Muscle layer of duodenum (tissue), 2 donors: ENCODE data around the gene EFNA5.

Source experiments
- H3K27ac ChIP-seq: one replicate; pipeline ENCODE4 v1.7.0; 2013; ENCODE audit warnings: mild to moderate bottlenecking, low read length
- H3K27me3 ChIP-seq: one replicate; pipeline ENCODE4 v1.7.0; 2013; ENCODE audit warnings: low read depth, mild to moderate bottlenecking, control low read depth, low read length
- H3K36me3 ChIP-seq, 2 donors: one replicate each; pipeline ENCODE4 v1.7.0; 2013; ENCODE audit warnings: low read length in 2 of 2, control low read depth in 1 of 2, mild to moderate bottlenecking in 1 of 2; ENCODE audit not compliant: insufficient read depth in 2 of 2, control insufficient read depth in 1 of 2
- H3K4me1 ChIP-seq, 2 donors: one replicate each; pipeline ENCODE4 v1.7.0; 2013; ENCODE audit warnings: low read length in 2 of 2, mild to moderate bottlenecking in 2 of 2, control low read depth in 1 of 2, moderate library complexity in 1 of 2; ENCODE audit not compliant: insufficient read depth in 2 of 2, control insufficient read depth in 1 of 2
- H3K4me3 ChIP-seq, 2 donors: one replicate each; pipeline ENCODE4 v1.7.0; 2013; ENCODE audit warnings: low read length in 2 of 2, low read depth in 1 of 2, mild to moderate bottlenecking in 1 of 2
- H3K9me3 ChIP-seq, 2 donors: one replicate each; pipeline ENCODE4 v1.7.0; 2013; ENCODE audit warnings: low read length in 2 of 2, control low read depth in 1 of 2, mild to moderate bottlenecking in 1 of 2; ENCODE audit not compliant: control insufficient read depth in 1 of 2
- donor health status: healthy.

The EFNA5 gene

GRCh38 chr5:107524111-107524510 is 146.6 kb downstream of the EFNA5 start:
- Histone ChIP-seq H3K36me3 (no peaks in the 10 kb centered on the region), H3K4me3 (no peak overlapping the region), H3K27ac (no peak overlapping the region), H3K27me3 (no peaks in the 10 kb centered on the region), H3K9me3 (no peaks in the 10 kb centered on the region), H3K4me1 (peaks cover 0 to 4% of the 10 kb centered on the region in 2 donors)

- Histone ChIP-seq H3K9me3 (no peaks in the 10 kb centered on the region), H3K36me3 (no peaks in the 10 kb centered on the region), H3K4me3 (no peak overlapping the region), H3K27ac (no peak overlapping the region), H3K4me1 (peaks cover 0 to 4% of the 10 kb centered on the region in 2 donors), H3K27me3 (no peaks in the 10 kb centered on the region)
Observed at GRCh38 chr5:107523029-107523680, 147.6 kb downstream of the EFNA5 start.

- Histone ChIP-seq H3K36me3 (no peaks in the 10 kb centered on the region), H3K27me3 (no peaks in the 10 kb centered on the region), H3K4me3 (no peak overlapping the region), H3K4me1 (peaks cover 0 to 4% of the 10 kb centered on the region in 2 donors), H3K9me3 (no peaks in the 10 kb centered on the region), H3K27ac (no peak overlapping the region)
Observed at GRCh38 chr5:107522456-107522855, 148.3 kb downstream of the EFNA5 start.

GRCh38 chr5:107519900-107520354 is 150.8 kb downstream of the EFNA5 start:
- H3K4me1 ChIP-seq, result peaks cover 0 to 4% of the 10 kb centered on the region in 2 donors
- no peak overlapping the region for H3K27ac ChIP-seq
- peak overlapping the region in 1 of 2 donors; percentile 5 for H3K4me3 ChIP-seq
- H3K36me3 ChIP-seq, result no peaks in the 10 kb centered on the region
- H3K27me3 ChIP-seq, result no peaks in the 10 kb centered on the region
- H3K9me3 ChIP-seq, result no peaks in the 10 kb centered on the region

GRCh38 chr5:107518616-107519015 is 152.1 kb downstream of the EFNA5 start:
- Histone ChIP-seq H3K27me3 (no peaks in the 10 kb centered on the region), H3K36me3 (no peaks in the 10 kb centered on the region), H3K4me3 (no peak overlapping the region)

GRCh38 chr5:107518190-107518589 is 152.5 kb downstream of the EFNA5 start:
- Histone ChIP-seq H3K9me3 (no peaks in the 10 kb centered on the region), H3K4me3 (no peak overlapping the region), H3K27ac (no peak overlapping the region), H3K4me1 (peaks cover 0 to 4% of the 10 kb centered on the region in 2 donors), H3K27me3 (no peaks in the 10 kb centered on the region), H3K36me3 (no peaks in the 10 kb centered on the region)

More at GRCh38 chr5:107518616-107519015, 152.1 kb downstream of the EFNA5 start:
- H3K9me3 ChIP-seq, result no peaks in the 10 kb centered on the region
- H3K27ac ChIP-seq, result no peak overlapping the region
- peaks cover 0 to 4% of the 10 kb centered on the region in 2 donors for H3K4me1 ChIP-seq

GRCh38 chr5:107517185-107518033 is 153.3 kb downstream of the EFNA5 start:
- H3K9me3 ChIP-seq, result no peaks in the 10 kb centered on the region
- H3K36me3 ChIP-seq, result no peaks in the 10 kb centered on the region
- no peaks in the 10 kb centered on the region for H3K27me3 ChIP-seq
- peaks cover 0 to 4% of the 10 kb centered on the region in 2 donors for H3K4me1 ChIP-seq
- H3K4me3 ChIP-seq, result no peak overlapping the region
- no peak overlapping the region for H3K27ac ChIP-seq

GRCh38 chr5:107516452-107517184 is 154.1 kb downstream of the EFNA5 start:
- H3K4me1 ChIP-seq, result peaks cover 0 to 4% of the 10 kb centered on the region in 2 donors
- H3K9me3 ChIP-seq, result no peaks in the 10 kb centered on the region
- no peak overlapping the region for H3K27ac ChIP-seq
- no peak overlapping the region for H3K4me3 ChIP-seq
- H3K27me3 ChIP-seq, result no peaks in the 10 kb centered on the region
- H3K36me3 ChIP-seq, result no peaks in the 10 kb centered on the region

- Histone ChIP-seq H3K27me3 (no peaks in the 10 kb centered on the region), H3K4me1 (peaks cover 0 to 4% of the 10 kb centered on the region in 2 donors), H3K4me3 (no peak overlapping the region), H3K9me3 (no peaks in the 10 kb centered on the region), H3K27ac (no peak overlapping the region), H3K36me3 (no peaks in the 10 kb centered on the region)
Observed at GRCh38 chr5:107515521-107516080, 155.1 kb downstream of the EFNA5 start.

- Histone ChIP-seq H3K4me3 (no peak overlapping the region), H3K27me3 (no peaks in the 10 kb centered on the region), H3K4me1 (no peaks in the 10 kb centered on the region), H3K27ac (no peak overlapping the region), H3K36me3 (no peaks in the 10 kb centered on the region), H3K9me3 (no peaks in the 10 kb centered on the region)
Observed at GRCh38 chr5:107514305-107514704, 156.4 kb downstream of the EFNA5 start.
